Keratinocyte (primary cell): ENCODE data around the gene KCNJ14. TPM values are rescaled to one million over a fixed set of nuclear protein-coding genes. Genes with fewer than 3 reads are reported as not detected.

Experiments
- DNase-seq: peaks from one replicate; pipeline ENCODE4 v3.0.0-alpha.2; 2011; ENCODE audit warnings: low read depth, missing footprints, low spot score
- FAIRE-seq: peaks from 2 replicates; lab custom pipeline; 2011; peaks lifted over from hg19 to GRCh38; lab: Jason Lieb, UNC
- H2AFZ ChIP-seq: 2 replicates; pipeline ENCODE4 v1.6.0; 2012; ENCODE audit warnings: low read length, control low read depth, inconsistent platforms; ENCODE audit not compliant: control insufficient read depth
- H3K27ac ChIP-seq: 2 replicates; pipeline ENCODE4 v1.5.1; 2011; ENCODE audit warnings: low read length; ENCODE audit not compliant: control insufficient read depth, insufficient read depth
- H3K27me3 ChIP-seq: 3 replicates; pipeline ENCODE4 v1.6.0; 2011; ENCODE audit warnings: low read length; ENCODE audit not compliant: control insufficient read depth, insufficient read depth; ENCODE audit errors: extremely low read depth
- H3K36me3 ChIP-seq, 2 experiments: 2 replicates in 1 of 2; 3 replicates in 1 of 2; pipeline ENCODE4 v1.5.1; 2011; ENCODE audit warnings: low read length in 2 of 2, mild to moderate bottlenecking in 1 of 2; ENCODE audit not compliant: control insufficient read depth in 2 of 2, insufficient read depth in 2 of 2; ENCODE audit errors: extremely low read depth in 1 of 2
- H3K4me1 ChIP-seq: 3 replicates; pipeline ENCODE4 v1.5.1; 2011; ENCODE audit warnings: low read length; ENCODE audit not compliant: control insufficient read depth, insufficient read depth; ENCODE audit errors: extremely low read depth
- H3K4me2 ChIP-seq: 3 replicates; pipeline ENCODE4 v1.6.0; 2011; ENCODE audit warnings: low read depth, low read length; ENCODE audit not compliant: control insufficient read depth, insufficient read depth; ENCODE audit errors: extremely low read depth
- H3K4me3 ChIP-seq, 3 experiments: fragments of 200-600 bp in 1 of 3; sonication (generic) in 1 of 3; 2 replicates in 2 of 3; 3 replicates in 1 of 3; pipeline ENCODE4 v1.5.1; 2011 to 2016; ENCODE audit warnings: low read length in 3 of 3, mild to moderate bottlenecking in 3 of 3, control low read depth in 2 of 3, inconsistent platforms in 1 of 3, low read depth in 1 of 3, mixed read lengths in 1 of 3, mixed run types in 1 of 3, moderate library complexity in 1 of 3; ENCODE audit not compliant: control insufficient read depth in 2 of 3, insufficient read depth in 2 of 3; ENCODE audit errors: extremely low read depth in 1 of 3
- H3K79me2 ChIP-seq: 2 replicates; pipeline ENCODE4 v1.6.0; 2012; ENCODE audit warnings: low read length; ENCODE audit not compliant: control insufficient read depth, insufficient read depth
- H3K9ac ChIP-seq: 3 replicates; pipeline ENCODE4 v1.6.0; 2011; ENCODE audit warnings: low read length; ENCODE audit not compliant: control insufficient read depth, insufficient read depth; ENCODE audit errors: extremely low read depth
- H3K9me1 ChIP-seq: 3 replicates; pipeline ENCODE4 v1.6.0; 2011; ENCODE audit warnings: low read length; ENCODE audit not compliant: control insufficient read depth, insufficient read depth; ENCODE audit errors: extremely low read depth
- H3K9me3 ChIP-seq: 2 replicates; pipeline ENCODE4 v1.5.1; 2012; ENCODE audit warnings: low read depth, low read length; ENCODE audit not compliant: control insufficient read depth
- H4K20me1 ChIP-seq: 3 replicates; pipeline ENCODE4 v1.6.0; 2011; ENCODE audit warnings: low read length; ENCODE audit not compliant: control insufficient read depth, insufficient read depth; ENCODE audit errors: extremely low read depth
- CTCF ChIP-seq, 3 experiments: IDR thresholded peaks in 1 of 3; conservative IDR thresholded peaks in 1 of 3; optimal IDR thresholded peaks in 1 of 3; 2 replicates in 2 of 3; 3 replicates in 1 of 3; pipeline versions ENCODE3 to v1.5.1; 2011; ENCODE audit warnings: low read length in 3 of 3, mild to moderate bottlenecking in 3 of 3, moderate library complexity in 2 of 3, control low read depth in 1 of 3, inconsistent platforms in 1 of 3; ENCODE audit not compliant: insufficient read depth in 2 of 3; ENCODE audit errors: extremely low read depth in 1 of 3
- EZH2 ChIP-seq: IDR thresholded peaks from one replicate; pipeline ENCODE4 v1.6.1; 2012; ENCODE audit warnings: inconsistent platforms, mild to moderate bottlenecking, low read length, moderate library complexity
- dilution Hi-C: fragments of 300-500 bp; cut with MboI; formaldehyde crosslinking; loops from one replicate; pipeline ENCODE4 v1.7.0; 2020; ENCODE audit warnings: low sequenced_read_pairs; ENCODE audit not compliant: extremely low pct_ligation_motif_present
- polyA plus RNA-seq, 5 experiments: library from polyadenylated mRNA; depleted of rRNA in 3 of 5; stranded (reverse) in 3 of 5; stranded (forward) in 1 of 5; unstranded in 1 of 5; fragments of >200 nt; gene quantifications; 1 replicate in 1 of 5; 2 replicates in 3 of 5; 3 replicates in 1 of 5; pipeline versions ENCODE4 v1.2.1 to v1.2.3, GENCODE V29; 2011 to 2012; ENCODE audit warnings: missing spikeins in 2 of 5, low read depth in 1 of 5, low replicate concordance in 1 of 5

The KCNJ14 gene
- polyA plus RNA-seq, 1 donor (not counting 4 experiments of a cell fraction or from before 2014, with no cell fraction given): 0.39 TPM

GRCh38 chr19:48469289-48469881, 14.0 kb downstream of the KCNJ14 start, which contains the start of gene CYTH2:
CYTH2 (plus strand) TSS chr19:48469369; CDS start chr19:48469508, 139 bp downstream.
- H2AFZ ChIP-seq: peak within 1 kb of the TSS; percentile 85
- H3K4me3 ChIP-seq: peak within 1 kb of the TSS; percentile 75 to 87 (median 85)
- peak within 1 kb of the TSS; percentile 92 for H3K27ac ChIP-seq
- peak within 1 kb of the TSS; percentile 91 for H3K4me2 ChIP-seq
- H3K36me3 ChIP-seq: peaks cover 32 to 35% of the 10 kb centered on the region in 2 experiments
- FAIRE-seq (no peak), DNase-seq (no peak)
- TF ChIP-seq CTCF (optimal IDR thresholded peaks at IDR 0.05 in 1 of 3, IDR thresholded peaks at IDR 0.05 in 1 of 3, conservative IDR thresholded peaks at IDR 0.05 in 1 of 3; ENCODE audit: extremely low read depth in 1 of 3, insufficient read depth in 2 of 3, low read length in 3 of 3) (no peak), EZH2 (no peak)
- peaks cover 17% of the 10 kb centered on the region for H3K4me1 ChIP-seq
- H3K27me3 ChIP-seq: no peaks in the 10 kb centered on the region
- dilution Hi-C loops: no loop called here
- peaks cover 5% of the 10 kb centered on the region for H4K20me1 ChIP-seq
- peak within 1 kb of the TSS; percentile 93 for H3K9ac ChIP-seq
- H3K9me3 ChIP-seq: no peaks in the 10 kb centered on the region
- peaks cover 16% of the 10 kb centered on the region for H3K79me2 ChIP-seq
- H3K9me1 ChIP-seq: no peaks in the 10 kb centered on the region

- peak overlapping the region; percentile 75 to 87 (median 85) for H3K4me3 ChIP-seq
- FAIRE-seq (no peak), DNase-seq (no peak)
- peaks cover 5% of the 10 kb centered on the region for H4K20me1 ChIP-seq
- peak overlapping the region; percentile 91 for H3K4me2 ChIP-seq
- no peaks in the 10 kb centered on the region for H3K9me1 ChIP-seq
- H3K9me3 ChIP-seq: no peaks in the 10 kb centered on the region
- peak overlapping the region; percentile 35 for H3K27ac ChIP-seq
- TF ChIP-seq CTCF (optimal IDR thresholded peaks at IDR 0.05 in 1 of 3, IDR thresholded peaks at IDR 0.05 in 1 of 3, conservative IDR thresholded peaks at IDR 0.05 in 1 of 3; ENCODE audit: extremely low read depth in 1 of 3, insufficient read depth in 2 of 3, low read length in 3 of 3) (no peak), EZH2 (no peak)
- dilution Hi-C loops: no loop called here
- peaks cover 16% of the 10 kb centered on the region for H3K79me2 ChIP-seq
- H2AFZ ChIP-seq: no peak overlapping the region
- H3K9ac ChIP-seq: peak overlapping the region; percentile 93
- H3K27me3 ChIP-seq: no peaks in the 10 kb centered on the region
- peaks cover 17% of the 10 kb centered on the region for H3K4me1 ChIP-seq
- H3K36me3 ChIP-seq: peaks cover 39 to 42% of the 10 kb centered on the region in 2 experiments
Observed at GRCh38 chr19:48469934-48470680, 14.7 kb downstream of the KCNJ14 start.
